Nephron progenitor cell (in vitro differentiated cells): ENCODE results near the gene SRSF2.
"Not testable (repeated sequence)": the region's sequence is repeated elsewhere in the genome, so short reads cannot be mapped to it uniquely, and the experiment has no call there.

Source experiments
- DNase-seq: peaks from one replicate; pipeline ENCODE4 v3.0.0; 2021
- H3K27ac Mint-ChIP-seq: 2 replicates; pipeline ENCODE4 v1.8.0; 2021; ENCODE audit warnings: mild to moderate bottlenecking, moderate library complexity, mixed read lengths
- H3K27me3 Mint-ChIP-seq: 2 replicates; pipeline ENCODE4 v1.8.0; 2021; ENCODE audit warnings: mild to moderate bottlenecking, low read depth, mixed read lengths; ENCODE audit not compliant: poor library complexity
- H3K36me3 Mint-ChIP-seq: 2 replicates; pipeline ENCODE4 v1.8.0; 2021; ENCODE audit warnings: low read depth, mixed read lengths
- H3K4me1 Mint-ChIP-seq: 2 replicates; pipeline ENCODE4 v1.8.0; 2021; ENCODE audit warnings: mixed read lengths
- H3K4me3 Mint-ChIP-seq: 2 replicates; pipeline ENCODE4 v1.8.0; 2021; ENCODE audit warnings: mild to moderate bottlenecking, moderate library complexity, mixed read lengths
- H3K9me3 Mint-ChIP-seq: 2 replicates; pipeline ENCODE4 v1.8.0; 2021; ENCODE audit warnings: mild to moderate bottlenecking, moderate library complexity, mixed read lengths
- CTCF ChIP-seq: fragments of 200-600 bp; sonication (generic); IDR thresholded peaks from 2 replicates; pipeline ENCODE4 v1.5.0; 2021; ENCODE audit warnings: antibody characterized with exemption

The SRSF2 gene

GRCh38 chr17:76752006-76752405 is 14.9 kb upstream of the SRSF2 start:
- no peak for DNase-seq
- Mint-ChIP-seq H3K4me1 (no peaks in the 10 kb centered on the region), H3K4me3 (no peak overlapping the region), H3K27me3 (no peaks in the 10 kb centered on the region), H3K36me3 (peaks cover 58% of the 10 kb centered on the region), H3K27ac (no peak overlapping the region), H3K9me3 (peaks cover 4% of the 10 kb centered on the region)
- no peak for TF ChIP-seq CTCF

DNA sequence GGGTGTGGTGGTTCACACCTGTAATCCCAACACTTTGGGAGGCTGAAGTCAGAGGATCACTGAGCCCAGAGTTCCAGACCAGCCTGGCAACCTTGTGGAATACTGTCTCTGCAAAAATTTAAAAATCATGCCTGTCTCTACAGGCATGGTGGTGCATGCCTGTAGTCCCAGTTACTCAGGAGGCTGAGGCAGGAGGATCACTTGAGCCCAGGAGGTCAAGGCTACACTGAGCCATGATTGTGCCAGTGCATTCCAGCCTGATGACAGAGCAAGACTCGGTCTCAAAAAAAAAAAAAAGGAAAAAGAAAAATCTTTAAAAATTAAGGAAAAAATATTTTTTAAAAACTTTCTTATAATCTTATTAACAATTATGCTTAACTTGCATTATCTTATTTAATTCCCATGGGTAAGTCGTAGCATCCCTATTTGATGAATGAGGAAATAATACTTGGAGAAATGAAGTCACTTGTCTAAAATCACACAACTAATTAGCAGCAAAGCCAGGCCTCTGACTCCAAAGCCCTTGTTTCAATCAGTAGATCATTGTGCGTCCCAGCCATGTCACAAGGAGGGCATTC is 14.4 kb upstream of the SRSF2 start:
- peaks cover 9% of the 10 kb centered on the region for H3K9me3 Mint-ChIP-seq

DNA sequence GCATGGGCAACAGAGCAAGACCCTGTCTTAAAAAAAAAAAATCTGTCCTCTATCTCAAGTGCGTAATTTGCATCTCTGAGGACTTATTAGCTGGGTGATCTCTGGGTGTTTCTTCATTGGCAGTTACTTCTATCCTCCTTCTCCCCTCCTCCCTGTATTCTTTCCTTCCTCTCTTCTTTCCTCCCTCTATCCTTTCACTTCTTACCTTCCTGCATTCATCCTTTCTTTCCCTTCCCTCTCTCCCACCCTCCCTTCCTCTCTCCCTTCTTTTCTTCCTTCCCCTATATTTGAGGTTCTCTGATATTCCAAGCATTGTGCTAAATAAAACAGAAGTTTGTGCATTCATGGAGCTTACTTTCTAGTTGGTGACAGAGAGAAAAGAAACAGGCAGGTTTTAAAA is 11.5 kb upstream of the SRSF2 start:
- Mint-ChIP-seq H3K4me1 (no peaks in the 10 kb centered on the region), H3K27ac (no peak overlapping the region), H3K9me3 (peaks cover 20% of the 10 kb centered on the region), H3K4me3 (no peak overlapping the region), H3K36me3 (peaks cover 82% of the 10 kb centered on the region), H3K27me3 (peaks cover 2% of the 10 kb centered on the region)
- no peak for DNase-seq
- TF ChIP-seq CTCF: no peak

More for the DNA sequence above, 14.4 kb upstream of the SRSF2 start:
- Mint-ChIP-seq H3K36me3 (peaks cover 58% of the 10 kb centered on the region), H3K4me1 (no peaks in the 10 kb centered on the region), H3K27me3 (no peaks in the 10 kb centered on the region), H3K27ac (no peak overlapping the region), H3K4me3 (no peak overlapping the region)
- TF ChIP-seq CTCF: no peak
- no peak for DNase-seq

- H3K27ac Mint-ChIP-seq: peak overlapping the region; percentile 42
- DNase-seq: no peak
- peaks cover 5% of the 10 kb centered on the region for H3K4me1 Mint-ChIP-seq
- peaks cover 20% of the 10 kb centered on the region for H3K9me3 Mint-ChIP-seq
- TF ChIP-seq CTCF: no peak
- peaks cover 82% of the 10 kb centered on the region for H3K36me3 Mint-ChIP-seq
- peaks cover 2% of the 10 kb centered on the region for H3K27me3 Mint-ChIP-seq
- H3K4me3 Mint-ChIP-seq: no peak overlapping the region
These were observed 10.7 kb upstream of the SRSF2 start for GRCh38 chr17:76747716-76748363.

DNA sequence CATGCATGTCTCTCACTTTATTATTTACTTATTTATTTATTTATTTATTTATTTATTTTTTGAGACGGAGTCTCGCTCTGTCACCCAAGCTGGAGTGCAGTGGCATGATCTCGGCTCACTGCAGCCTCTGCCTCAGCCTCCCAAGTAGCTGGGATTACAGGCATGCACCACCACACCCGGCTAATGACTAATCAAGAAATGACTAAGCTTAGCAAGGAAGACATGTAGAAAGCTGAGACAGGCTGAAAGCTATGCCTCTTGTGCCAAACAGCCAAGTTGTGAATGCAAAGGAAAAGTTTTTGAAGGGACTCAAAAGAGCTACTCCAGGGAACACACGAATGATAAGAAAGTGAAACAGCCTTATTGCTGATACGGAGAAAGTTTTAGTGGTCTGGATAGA is 8.7 kb upstream of the SRSF2 start:
- Mint-ChIP-seq H3K36me3 (peaks cover 85% of the 10 kb centered on the region), H3K9me3 (peaks cover 20% of the 10 kb centered on the region)
- not testable (repeated sequence) for DNase-seq, H3K4me3 Mint-ChIP-seq, H3K27ac Mint-ChIP-seq, H3K4me1 Mint-ChIP-seq, H3K27me3 Mint-ChIP-seq

DNA sequence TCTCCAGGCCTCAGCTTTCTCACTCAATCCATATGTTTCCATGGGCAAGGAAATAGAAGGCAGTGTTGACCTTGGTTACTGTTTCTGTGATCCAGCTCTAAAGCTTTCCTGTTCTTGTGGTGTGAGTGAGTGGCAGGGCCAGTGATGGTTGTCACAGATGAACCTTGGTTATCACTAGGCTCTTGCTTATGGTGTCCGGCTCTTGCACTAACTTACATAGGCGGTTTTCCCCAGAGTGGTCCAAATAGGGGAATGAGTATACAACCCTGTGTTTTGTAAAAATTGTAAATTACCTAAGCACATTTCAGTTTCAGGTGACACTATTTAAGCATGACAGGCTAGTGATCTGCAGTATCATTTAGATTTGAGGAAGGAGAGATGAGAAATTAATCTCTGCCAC is 7.6 kb upstream of the SRSF2 start:
- Mint-ChIP-seq H3K9me3 (peaks cover 17% of the 10 kb centered on the region), H3K27ac (no peak overlapping the region), H3K4me3 (no peak overlapping the region), H3K27me3 (peaks cover 2% of the 10 kb centered on the region), H3K36me3 (peaks cover 80% of the 10 kb centered on the region), H3K4me1 (peaks cover 17% of the 10 kb centered on the region)
- DNase-seq: no peak
- TF ChIP-seq CTCF: no peak
